ENCODE data around the gene RUNX2.
A peak's percentile ranks its signal among the peaks of the same experiment; 100 is the strongest.

RUNX2 gene

DNA sequence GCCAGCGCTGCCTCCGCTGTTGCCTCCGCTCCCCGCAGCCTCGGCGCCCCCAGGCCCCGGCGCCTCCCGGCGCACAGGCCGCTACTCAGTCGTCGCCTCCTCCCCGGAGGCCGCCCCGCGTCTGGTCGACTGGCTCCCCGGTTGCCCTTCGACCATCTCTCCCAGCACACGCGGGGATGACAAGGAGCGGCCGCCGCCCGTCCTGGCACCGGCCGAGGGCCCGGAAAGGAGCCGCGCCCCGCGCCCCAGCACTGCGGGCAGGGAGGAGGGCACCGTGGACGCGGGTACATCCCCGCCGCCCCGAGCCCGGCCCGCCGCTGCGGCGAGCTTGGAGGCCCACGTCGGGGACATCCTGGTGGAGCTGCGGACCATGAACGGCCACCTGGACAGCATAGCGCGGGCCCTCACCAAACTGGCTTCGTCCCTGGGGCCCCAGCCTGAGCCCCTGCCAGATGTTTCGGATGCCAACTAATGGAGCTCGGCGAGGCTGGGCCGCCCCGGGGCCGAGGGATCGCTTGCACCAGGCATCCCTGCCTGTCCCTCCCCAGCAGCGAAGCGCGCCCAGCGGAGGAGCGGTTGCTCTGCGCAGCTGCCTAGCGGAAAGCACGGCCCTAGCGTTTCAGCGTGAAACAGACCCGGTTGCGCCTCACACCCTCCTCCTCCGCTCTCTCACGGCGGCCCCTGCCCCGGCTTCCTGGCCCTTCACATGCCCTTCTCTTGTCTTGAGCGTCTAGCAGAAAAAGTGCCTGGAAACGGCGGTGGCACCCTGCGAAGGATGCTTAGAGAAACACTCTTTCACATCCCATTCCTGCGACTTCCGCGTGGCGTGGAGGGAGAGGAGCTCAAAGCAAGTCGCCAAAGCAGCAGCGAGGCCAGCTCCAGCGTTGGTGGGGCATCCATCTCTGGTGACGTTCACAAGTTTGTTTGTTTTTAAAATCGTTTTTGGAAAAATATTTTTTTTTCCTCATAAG lies 335.4 kb downstream of the RUNX2 start:
- peak overlapping the region; percentile 8 for H3K27ac ChIP-seq

DNA sequence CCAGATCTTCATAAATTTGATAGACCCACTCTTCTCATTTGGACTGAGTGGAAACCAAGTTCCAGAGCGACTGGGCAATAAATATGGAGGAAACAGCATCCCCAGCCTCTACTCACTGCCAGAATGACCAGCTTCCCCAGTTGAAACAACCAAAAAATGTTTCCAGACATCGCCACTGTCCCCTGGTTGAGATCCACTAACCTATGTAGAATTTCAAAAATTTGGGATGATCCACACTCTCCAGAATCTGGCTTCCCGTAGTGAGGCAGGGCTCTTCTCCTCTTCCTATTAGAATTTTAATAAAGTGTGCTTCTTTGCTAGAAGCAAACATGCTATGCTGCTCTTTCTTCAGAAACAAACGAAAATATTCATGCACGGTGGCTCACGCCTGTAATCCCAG lies 336.6 kb downstream of the RUNX2 start:
- in situ Hi-C loops (cut with HindIII; ENCODE audit: low pct_ligation_motif_present, low sequenced_read_pairs) = no loop called here
- Histone ChIP-seq H3K36me3 (replicated peaks) (no peaks in the 10 kb centered on the region), H3K27ac (no peak overlapping the region), H3K27me3 (replicated peaks) (no peaks in the 10 kb centered on the region), H3K4me3 (ENCODE audit: low read depth, low read length) (no peak overlapping the region)
- no peak for DNase-seq
- TF ChIP-seq, protein P1, sequence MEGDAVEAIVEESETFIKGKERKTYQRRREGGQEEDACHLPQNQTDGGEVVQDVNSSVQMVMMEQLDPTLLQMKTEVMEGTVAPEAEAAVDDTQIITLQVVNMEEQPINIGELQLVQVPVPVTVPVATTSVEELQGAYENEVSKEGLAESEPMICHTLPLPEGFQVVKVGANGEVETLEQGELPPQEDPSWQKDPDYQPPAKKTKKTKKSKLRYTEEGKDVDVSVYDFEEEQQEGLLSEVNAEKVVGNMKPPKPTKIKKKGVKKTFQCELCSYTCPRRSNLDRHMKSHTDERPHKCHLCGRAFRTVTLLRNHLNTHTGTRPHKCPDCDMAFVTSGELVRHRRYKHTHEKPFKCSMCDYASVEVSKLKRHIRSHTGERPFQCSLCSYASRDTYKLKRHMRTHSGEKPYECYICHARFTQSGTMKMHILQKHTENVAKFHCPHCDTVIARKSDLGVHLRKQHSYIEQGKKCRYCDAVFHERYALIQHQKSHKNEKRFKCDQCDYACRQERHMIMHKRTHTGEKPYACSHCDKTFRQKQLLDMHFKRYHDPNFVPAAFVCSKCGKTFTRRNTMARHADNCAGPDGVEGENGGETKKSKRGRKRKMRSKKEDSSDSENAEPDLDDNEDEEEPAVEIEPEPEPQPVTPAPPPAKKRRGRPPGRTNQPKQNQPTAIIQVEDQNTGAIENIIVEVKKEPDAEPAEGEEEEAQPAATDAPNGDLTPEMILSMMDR (IDR thresholded peaks at IDR 0.05; ENCODE audit: low read depth, low read length, missing control alignments) = no peak

More for the DNA sequence above, 335.4 kb downstream of the RUNX2 start:
- in situ Hi-C loops (cut with HindIII; ENCODE audit: low pct_ligation_motif_present, low sequenced_read_pairs) = no loop called here
- peak; percentile 27 for DNase-seq
- no peak overlapping the region for H3K4me3 ChIP-seq (ENCODE audit: low read depth, low read length)
- TF ChIP-seq, protein P1 (IDR thresholded peaks at IDR 0.05; ENCODE audit: low read depth, low read length, missing control alignments) = peak; percentile 28
- H3K36me3 ChIP-seq (replicated peaks) = no peaks in the 10 kb centered on the region
- H3K27me3 ChIP-seq (replicated peaks) = no peaks in the 10 kb centered on the region

DNA sequence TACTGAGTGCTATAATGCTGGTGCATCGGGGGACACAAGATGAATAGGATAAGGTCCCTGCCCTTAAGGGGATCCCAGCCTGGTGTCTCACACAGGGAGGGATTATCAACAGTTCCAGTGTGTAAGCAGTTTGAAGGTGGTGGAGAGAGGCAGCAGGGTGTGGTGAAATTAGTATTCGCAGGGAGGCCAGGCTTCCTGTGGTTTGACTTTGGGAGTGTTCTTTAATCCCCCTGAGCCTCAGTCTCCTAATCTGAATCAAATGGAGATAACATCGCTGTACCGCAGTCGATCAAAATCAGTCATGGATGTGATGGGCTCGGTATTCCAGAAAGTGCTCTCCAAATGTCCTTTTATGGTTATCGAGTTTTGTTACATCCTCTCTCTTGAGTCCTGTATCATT lies 337.7 kb downstream of the RUNX2 start:
- H3K27ac ChIP-seq = no peak overlapping the region
- H3K36me3 ChIP-seq (replicated peaks) = no peaks in the 10 kb centered on the region
- no peaks in the 10 kb centered on the region for H3K27me3 ChIP-seq (replicated peaks)
- DNase-seq = no peak
- no peak overlapping the region for H3K4me3 ChIP-seq (ENCODE audit: low read depth, low read length)
- in situ Hi-C loops (cut with HindIII; ENCODE audit: low pct_ligation_motif_present, low sequenced_read_pairs) = no loop called here
- TF ChIP-seq, protein P1 (IDR thresholded peaks at IDR 0.05; ENCODE audit: low read depth, low read length, missing control alignments) = no peak

DNA sequence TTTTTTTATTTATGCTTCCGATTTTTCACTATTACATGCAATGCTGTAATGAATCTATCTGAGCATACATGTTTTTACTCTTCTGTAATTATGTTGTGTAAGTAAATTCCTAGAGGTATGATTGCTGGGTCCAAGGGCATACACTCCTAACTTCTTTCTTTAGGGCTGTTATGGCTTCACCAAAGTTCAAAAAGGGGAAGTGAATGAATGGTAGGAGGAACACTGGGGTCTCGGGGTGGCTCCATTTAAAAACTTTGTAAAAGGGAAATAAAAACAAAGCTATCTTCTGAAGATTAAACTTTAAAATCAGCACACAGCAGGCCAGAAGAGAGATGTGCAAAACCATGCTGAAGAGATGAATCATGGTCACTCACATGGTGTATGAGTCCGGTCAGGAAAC lies 338.7 kb downstream of the RUNX2 start:
- TF ChIP-seq, protein P1 (IDR thresholded peaks at IDR 0.05; ENCODE audit: low read depth, low read length, missing control alignments) = no peak
- in situ Hi-C loops (cut with HindIII; ENCODE audit: low pct_ligation_motif_present, low sequenced_read_pairs) = no loop called here
- Histone ChIP-seq H3K4me3 (ENCODE audit: low read depth, low read length) (no peak overlapping the region), H3K36me3 (replicated peaks) (no peaks in the 10 kb centered on the region), H3K27ac (no peak overlapping the region), H3K27me3 (replicated peaks) (no peaks in the 10 kb centered on the region)
- DNase-seq = no peak

DNA sequence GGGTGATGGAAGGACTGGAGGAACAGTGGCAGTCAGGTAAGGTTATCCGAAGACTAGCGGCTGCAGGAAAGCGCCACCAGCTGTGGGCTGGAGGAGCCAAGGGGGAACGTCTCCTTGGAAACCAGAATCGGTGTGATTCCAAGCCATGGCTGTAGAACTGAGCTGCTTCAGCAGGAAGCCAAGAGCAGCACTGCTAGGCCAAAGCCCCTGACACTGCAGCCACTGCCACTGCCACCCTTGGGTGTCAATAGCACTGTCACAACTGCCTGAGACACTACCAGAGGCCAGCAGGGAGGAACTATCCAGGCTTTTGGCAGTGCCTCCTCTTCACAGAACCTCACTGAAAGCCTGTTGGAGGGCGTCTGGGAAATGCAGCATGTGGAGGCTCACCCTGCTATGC lies 339.2 kb downstream of the RUNX2 start:
- TF ChIP-seq, protein P1 (IDR thresholded peaks at IDR 0.05; ENCODE audit: low read depth, low read length, missing control alignments) = no peak
- in situ Hi-C loops (cut with HindIII; ENCODE audit: low pct_ligation_motif_present, low sequenced_read_pairs) = no loop called here
- no peak for DNase-seq
- Histone ChIP-seq H3K36me3 (replicated peaks) (no peaks in the 10 kb centered on the region), H3K27ac (no peak overlapping the region), H3K4me3 (ENCODE audit: low read depth, low read length) (no peak overlapping the region), H3K27me3 (replicated peaks) (no peaks in the 10 kb centered on the region)
